Measurements from ENCODE around the gene ITIH5.

DNA sequence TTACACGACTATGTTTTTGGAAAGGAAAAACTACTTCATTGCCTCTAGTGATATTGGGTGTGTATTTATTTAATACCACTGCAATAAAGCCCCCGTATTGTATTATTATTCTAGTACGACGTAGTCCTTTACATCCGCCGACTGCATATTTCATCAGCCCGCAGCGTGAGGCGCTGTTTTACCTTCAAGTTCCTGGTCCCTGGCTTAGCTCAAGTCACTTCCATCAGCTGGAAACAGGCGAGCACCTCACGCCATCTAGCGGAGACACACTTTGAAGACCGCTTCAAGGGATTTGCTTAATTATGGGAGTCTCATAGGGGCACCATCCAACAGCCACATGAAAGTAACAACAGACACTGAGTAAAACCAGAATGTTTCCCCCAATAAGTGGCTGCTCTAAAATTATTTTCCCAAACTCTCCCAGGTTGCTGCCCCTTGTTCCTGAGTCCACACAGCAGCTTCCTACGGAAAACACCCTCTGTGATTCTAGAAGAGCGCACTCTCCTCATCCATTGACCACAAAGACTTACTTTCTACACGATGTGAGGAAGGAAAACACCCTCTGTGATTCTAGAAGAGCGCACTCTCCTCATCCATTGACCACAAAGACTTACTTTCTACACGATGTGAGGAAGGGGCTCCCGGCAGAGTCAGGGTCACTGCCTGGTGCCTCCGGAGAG lies 20.6 kb upstream of the ITIH5 start:
- TF ChIP-seq POLR2A (IDR thresholded peaks at IDR 0.05; ENCODE audit: low read depth, low read length), result no peak
- no peak for TF ChIP-seq TAF1 (IDR thresholded peaks at IDR 0.05; ENCODE audit: low read depth, low read length)
- TF ChIP-seq POLR2AphosphoS5 (IDR thresholded peaks at IDR 0.05; ENCODE audit: low read depth, low read length), result no peak
- no peak for TF ChIP-seq SPI1 (IDR thresholded peaks at IDR 0.05; ENCODE audit: low read depth, low read length)

All from GM12891 (cell line).